Measurements from ENCODE around the gene FBRS. TPM values are rescaled to one million over a fixed set of nuclear protein-coding genes. Genes with fewer than 3 reads are reported as not detected.
A peak's percentile ranks its signal among the peaks of the same experiment; 100 is the strongest.

The FBRS gene
- total RNA-seq, 1 donor from 2014 or later: 28.7 TPM

GRCh38 chr16:30656388-30656787 is 1.8 kb upstream of the FBRS start:
- intact Hi-C loops (cut with DNase I): loop anchor here (5.0 kb wide), 1 partner anchor 84 kb away; the partner anchor contains the start of gene ZNF688
- TF ChIP-seq POLR2A (IDR thresholded peaks at IDR 0.05) (no peak), POLR2AphosphoS5 (IDR thresholded peaks at IDR 0.05; ENCODE audit: insufficient read depth in 1 of 2, low read depth in 1 of 2) (no peak)
- TF ChIP-seq, protein P1, sequence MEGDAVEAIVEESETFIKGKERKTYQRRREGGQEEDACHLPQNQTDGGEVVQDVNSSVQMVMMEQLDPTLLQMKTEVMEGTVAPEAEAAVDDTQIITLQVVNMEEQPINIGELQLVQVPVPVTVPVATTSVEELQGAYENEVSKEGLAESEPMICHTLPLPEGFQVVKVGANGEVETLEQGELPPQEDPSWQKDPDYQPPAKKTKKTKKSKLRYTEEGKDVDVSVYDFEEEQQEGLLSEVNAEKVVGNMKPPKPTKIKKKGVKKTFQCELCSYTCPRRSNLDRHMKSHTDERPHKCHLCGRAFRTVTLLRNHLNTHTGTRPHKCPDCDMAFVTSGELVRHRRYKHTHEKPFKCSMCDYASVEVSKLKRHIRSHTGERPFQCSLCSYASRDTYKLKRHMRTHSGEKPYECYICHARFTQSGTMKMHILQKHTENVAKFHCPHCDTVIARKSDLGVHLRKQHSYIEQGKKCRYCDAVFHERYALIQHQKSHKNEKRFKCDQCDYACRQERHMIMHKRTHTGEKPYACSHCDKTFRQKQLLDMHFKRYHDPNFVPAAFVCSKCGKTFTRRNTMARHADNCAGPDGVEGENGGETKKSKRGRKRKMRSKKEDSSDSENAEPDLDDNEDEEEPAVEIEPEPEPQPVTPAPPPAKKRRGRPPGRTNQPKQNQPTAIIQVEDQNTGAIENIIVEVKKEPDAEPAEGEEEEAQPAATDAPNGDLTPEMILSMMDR (IDR thresholded peaks at IDR 0.05): no peak
- H3K27ac ChIP-seq: peak overlapping the region; percentile 68
- DNase-seq (ENCODE audit: extremely low spot score in 2 of 2): no peak
- no peaks in the 10 kb centered on the region for H3K27me3 ChIP-seq
- H3K36me3 ChIP-seq: peaks cover 0 to 48% of the 10 kb centered on the region in 2 donors
- no peaks in the 10 kb centered on the region for H3K9me3 ChIP-seq
- H3K4me1 ChIP-seq: peaks cover 43% of the 10 kb centered on the region
- no peak overlapping the region for H3K4me3 ChIP-seq

DNA sequence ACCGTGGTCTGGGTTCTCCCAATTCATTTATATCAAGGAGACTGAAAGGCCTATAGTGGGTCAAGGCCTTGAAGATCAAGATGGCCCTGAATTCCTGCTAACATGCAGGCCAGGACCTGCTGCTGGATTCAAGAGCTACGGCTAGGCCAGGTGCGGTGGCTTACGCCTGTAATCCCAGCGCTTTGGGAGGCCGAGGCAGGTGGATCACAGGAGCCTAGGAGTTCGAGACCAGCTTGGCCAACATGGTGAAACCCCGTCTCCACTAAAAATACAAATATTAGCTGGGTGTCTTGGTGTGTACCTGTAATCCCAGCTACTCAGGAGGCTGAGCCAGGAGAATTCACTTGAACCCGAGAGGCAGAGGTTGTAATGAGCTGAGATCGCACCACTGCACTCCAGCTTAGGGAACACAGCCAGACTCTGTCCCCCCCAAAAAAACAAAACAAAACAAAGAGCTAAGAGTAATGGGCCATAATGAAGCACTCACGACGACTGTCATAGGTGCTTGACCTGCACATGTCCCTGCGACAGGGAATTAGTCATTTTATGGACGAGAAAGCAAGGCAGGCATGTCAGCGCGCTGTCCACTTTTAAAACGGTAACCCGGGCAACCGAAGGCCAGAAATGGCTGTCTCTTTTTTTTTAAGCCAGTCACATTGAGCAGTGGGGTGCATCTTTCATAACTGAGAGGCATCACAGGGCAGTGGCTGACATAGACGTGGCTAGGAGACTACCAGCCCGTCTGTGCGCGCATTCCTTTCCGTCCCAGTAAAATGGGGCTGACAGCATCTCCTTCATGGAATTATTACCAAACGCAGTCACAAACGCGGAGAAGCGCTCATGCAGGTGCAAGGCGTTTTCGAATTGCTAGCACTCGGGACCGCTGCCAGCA is 1.0 kb upstream of the FBRS start:
- no peaks in the 10 kb centered on the region for H3K9me3 ChIP-seq
- H3K4me3 ChIP-seq: peak overlapping the region; percentile 39 to 83
- peaks cover 43% of the 10 kb centered on the region for H3K4me1 ChIP-seq
- no peaks in the 10 kb centered on the region for H3K27me3 ChIP-seq
- intact Hi-C loops (cut with DNase I): loop anchor here (5.0 kb wide), 1 partner anchor 85 kb away; the partner anchor contains the start of gene ZNF688
- H3K27ac ChIP-seq: peak overlapping the region; percentile 68
- peaks cover 0 to 53% of the 10 kb centered on the region in 2 donors for H3K36me3 ChIP-seq
- no peak for DNase-seq (ENCODE audit: extremely low spot score in 2 of 2)
- TF ChIP-seq POLR2AphosphoS5 (IDR thresholded peaks at IDR 0.05; ENCODE audit: insufficient read depth in 1 of 2, low read depth in 1 of 2) (no peak), POLR2A (IDR thresholded peaks at IDR 0.05) (no peak)
- TF ChIP-seq, protein P1 (IDR thresholded peaks at IDR 0.05): no peak

GRCh38 chr16:30658731-30659506 is 688 bp downstream of the FBRS start:
- TF ChIP-seq POLR2A (IDR thresholded peaks at IDR 0.05): no peak
- TF ChIP-seq, protein P1 (IDR thresholded peaks at IDR 0.05): peak in 1 of 3 experiments; percentile 7
- TF ChIP-seq POLR2AphosphoS5 (IDR thresholded peaks at IDR 0.05; ENCODE audit: insufficient read depth in 1 of 2, low read depth in 1 of 2): peak; percentile 5 to 84
- H3K4me3 ChIP-seq: peak overlapping the region; percentile 83 to 88
- peak in 1 of 2 donors; percentile 98 for DNase-seq (ENCODE audit: extremely low spot score in 2 of 2)
- peaks cover 0 to 55% of the 10 kb centered on the region in 2 donors for H3K36me3 ChIP-seq
- peak overlapping the region; percentile 99 for H3K27ac ChIP-seq
- intact Hi-C loops (cut with DNase I): loop anchor here (2.0 to 5.0 kb wide), 2 partner anchors 40 to 87 kb away; partner anchors contain the start of genes SRCAP and ZNF688
- H3K4me1 ChIP-seq: peaks cover 52% of the 10 kb centered on the region
- H3K27me3 ChIP-seq: no peaks in the 10 kb centered on the region
- no peaks in the 10 kb centered on the region for H3K9me3 ChIP-seq

DNA sequence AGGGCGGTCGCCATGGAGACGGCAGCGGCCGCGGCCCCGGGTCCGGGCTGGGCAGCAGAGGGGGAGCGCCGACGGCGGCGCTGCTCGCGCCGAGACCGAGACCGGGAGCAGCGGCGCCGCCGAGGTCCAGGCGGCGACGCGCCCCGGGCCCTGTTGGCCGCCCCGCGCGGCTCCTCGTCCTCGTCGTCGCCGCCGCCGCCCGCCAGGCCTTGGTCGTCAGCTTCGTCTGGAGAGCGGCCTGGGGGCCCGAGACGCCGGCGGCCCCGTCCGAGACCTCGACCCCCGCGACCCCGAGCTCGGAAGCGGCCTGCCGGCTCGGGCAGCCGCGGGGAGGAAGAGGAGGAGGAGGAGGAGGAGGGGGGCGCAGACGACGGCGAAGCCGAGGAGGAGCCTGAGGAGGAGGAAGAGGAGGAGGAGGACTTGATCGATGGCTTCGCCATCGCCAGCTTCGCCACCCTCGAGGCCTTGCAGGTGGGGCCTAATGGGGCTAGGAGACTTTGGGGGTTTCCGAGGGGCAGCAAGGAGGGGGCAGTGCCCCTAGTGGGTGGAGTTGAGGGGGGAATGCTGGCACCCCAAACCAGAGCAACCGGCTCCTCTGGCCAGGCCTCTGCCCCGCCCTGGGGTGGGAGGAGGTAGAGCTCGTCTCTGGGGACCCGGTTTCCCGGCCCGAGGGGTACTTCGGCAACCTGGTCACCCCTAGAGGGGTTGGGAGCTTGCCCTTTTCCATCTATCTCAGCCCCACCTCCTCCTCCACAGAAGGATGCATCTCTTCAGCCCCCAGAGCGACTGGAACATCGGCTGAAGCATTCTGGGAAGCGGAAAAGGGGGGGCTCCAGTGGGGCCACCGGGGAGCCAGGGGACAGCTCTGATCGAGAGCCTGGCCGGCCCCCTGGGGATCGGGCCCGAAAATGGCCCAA is 1.5 kb downstream of the FBRS start:
- TF ChIP-seq POLR2A (IDR thresholded peaks at IDR 0.05) (no peak), POLR2AphosphoS5 (IDR thresholded peaks at IDR 0.05; ENCODE audit: insufficient read depth in 1 of 2, low read depth in 1 of 2) (peak in 1 of 2 donors; percentile 53)
- Histone ChIP-seq H3K4me1 (peaks cover 61% of the 10 kb centered on the region), H3K9me3 (no peaks in the 10 kb centered on the region), H3K27ac (peak overlapping the region; percentile 99), H3K27me3 (no peaks in the 10 kb centered on the region), H3K4me3 (peak overlapping the region; percentile 83 to 88), H3K36me3 (peaks cover 0 to 55% of the 10 kb centered on the region in 2 donors)
- no peak for DNase-seq (ENCODE audit: extremely low spot score in 2 of 2)
- intact Hi-C loops (cut with DNase I): loop anchor here (2.0 to 5.0 kb wide), 2 partner anchors 39 to 87 kb away; partner anchors contain the start of genes SRCAP and ZNF688
